Stimulated activated CD8-positive, alpha-beta memory T cell treated with anti-CD3 and anti-CD28 coated beads, Interleukin-7, amount 100 ng/mL, for 24 hours (primary cell): ENCODE results near the gene PPP2R2C.

Experiments used
- DNase-seq: peaks from one replicate; pipeline ENCODE4 v3.0.0-alpha.2; 2020; ENCODE audit warnings: low read depth

The PPP2R2C gene

DNA sequence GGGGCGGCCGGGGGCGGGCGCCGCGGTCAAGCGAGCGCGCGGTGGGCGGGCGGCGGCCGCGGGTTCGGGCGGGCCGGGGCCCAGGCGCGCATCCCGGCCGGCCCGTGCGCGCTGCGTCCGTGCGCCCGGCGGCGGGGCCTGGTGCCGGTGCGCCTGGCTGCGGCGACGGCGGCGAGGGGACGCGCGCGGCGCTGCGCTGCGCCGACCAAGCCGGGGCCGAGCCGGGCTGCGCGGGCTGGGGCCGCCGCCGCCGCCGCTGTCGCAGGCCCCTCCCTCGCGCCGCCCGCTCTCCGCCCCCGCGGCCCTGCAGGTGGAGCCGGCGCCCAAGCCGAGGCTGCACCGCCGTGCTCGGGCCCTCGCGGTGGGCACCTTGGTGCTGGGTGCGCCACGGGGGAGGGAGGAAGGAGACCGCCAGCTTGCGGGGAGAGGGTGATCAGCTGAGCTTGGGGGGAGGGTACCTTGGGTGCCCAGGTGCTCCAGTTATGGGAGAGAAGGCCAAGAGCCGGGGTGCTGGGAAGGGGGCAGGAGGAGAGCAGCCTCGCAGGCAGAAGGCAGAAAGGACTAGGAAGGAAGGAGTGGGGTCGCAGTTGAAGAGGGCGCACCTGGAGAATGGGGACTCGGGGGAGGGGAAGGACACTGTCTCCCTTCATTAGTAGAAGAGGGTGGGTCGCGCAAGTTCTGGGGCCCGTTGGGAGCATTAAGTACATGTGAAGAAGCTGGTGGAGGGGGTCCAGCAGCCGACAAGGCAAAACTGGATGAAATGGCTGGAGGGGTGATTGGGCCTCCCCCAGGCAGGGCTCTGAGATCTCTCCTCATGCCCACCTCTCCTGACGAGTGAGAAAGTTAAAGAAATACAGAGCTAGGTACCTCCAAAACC lies at the start of gene PPP2R2C:
PPP2R2C (minus strand) TSS at position 228 of the 877 bp plus-strand sequence. CDS start 385 bp downstream, outside the sequence.
- DNase-seq, result no peak

DNA sequence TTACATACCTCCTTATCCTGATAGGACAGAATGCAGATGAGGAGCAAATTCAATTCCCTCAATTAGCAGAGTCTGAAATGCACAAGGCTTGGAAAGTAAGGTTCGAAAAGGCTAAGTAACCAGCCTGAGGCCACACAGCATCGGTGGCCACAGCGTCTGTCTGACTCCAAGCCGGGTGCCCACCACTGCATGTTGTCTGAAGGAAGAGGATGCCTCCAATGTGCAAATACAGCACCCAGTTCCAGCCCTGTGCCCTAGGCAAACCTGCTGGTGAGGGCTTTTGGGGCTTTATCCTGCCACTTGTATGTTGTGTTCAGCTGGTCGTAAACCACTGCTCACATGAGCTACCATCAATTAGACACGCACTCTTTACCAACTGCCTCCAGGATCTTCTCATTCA lies 48.6 kb upstream of the PPP2R2C start:
- no peak for DNase-seq

DNA sequence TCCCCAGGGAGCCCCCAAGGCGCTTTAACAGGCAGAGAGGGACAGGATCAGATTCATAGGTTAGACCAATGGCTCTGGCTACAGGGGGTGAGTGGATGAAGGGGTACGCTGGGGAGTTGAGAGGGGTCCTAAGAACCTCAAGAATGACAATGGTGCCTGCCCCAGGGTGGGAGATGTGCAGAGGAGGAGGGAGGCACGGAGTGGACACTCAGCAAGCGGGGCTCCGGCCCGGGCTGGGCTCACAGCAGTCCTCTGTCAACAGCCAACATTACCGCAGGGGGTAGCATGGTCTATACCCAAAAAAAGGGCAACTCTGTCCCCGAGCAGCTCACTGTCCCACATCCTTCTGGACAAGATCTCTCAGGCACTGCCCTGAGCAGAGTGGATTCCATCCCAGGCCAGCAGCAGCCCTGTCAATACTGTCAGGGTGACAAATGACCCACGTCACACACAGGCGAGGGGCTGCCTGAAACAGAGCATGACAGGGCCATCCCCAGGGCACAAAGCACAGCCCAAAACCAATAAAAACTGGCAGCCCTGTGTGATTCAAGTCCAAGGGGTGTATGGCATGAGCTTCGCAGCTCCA lies 47.7 kb upstream of the PPP2R2C start:
- no peak for DNase-seq

DNA sequence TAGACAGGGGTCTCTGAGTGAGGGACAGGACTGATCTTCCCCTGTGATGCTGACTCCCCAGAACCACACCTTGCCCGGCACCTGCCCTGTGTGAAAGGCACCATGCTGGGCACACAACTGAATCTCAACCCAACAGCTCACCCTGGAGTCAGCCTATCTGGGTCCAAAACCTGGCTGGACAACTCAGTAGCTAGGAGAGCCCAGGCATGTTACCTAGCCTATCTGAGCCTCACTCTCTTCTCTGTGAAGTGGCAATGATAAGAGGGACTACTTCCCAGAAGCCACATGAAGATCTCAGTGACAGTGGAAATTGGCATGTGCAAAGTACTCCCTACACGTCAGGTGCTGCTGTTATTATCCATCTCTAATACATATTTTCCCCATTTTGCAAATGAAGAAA lies 44.8 kb upstream of the PPP2R2C start:
- DNase-seq, result no peak

DNA sequence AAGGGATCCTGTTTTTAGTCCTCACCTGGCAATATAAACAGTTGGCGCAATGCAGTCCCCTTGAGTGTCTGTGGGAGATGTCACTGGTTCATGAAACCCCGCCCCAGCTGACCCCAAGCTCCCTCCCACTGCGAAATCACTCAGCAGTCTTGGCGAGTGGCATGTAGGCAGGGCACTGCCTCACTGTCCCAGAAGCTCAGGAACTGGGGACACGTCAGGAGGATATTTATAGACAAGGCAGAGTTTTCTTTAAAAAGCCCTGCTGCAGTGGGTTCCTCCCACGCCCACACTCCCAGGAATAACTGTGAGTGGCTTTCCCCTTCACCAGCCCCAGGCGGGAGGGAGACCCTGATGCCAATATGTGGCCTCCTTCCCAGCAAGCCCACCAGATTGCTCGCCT lies 44.3 kb upstream of the PPP2R2C start:
- DNase-seq, result no peak

DNA sequence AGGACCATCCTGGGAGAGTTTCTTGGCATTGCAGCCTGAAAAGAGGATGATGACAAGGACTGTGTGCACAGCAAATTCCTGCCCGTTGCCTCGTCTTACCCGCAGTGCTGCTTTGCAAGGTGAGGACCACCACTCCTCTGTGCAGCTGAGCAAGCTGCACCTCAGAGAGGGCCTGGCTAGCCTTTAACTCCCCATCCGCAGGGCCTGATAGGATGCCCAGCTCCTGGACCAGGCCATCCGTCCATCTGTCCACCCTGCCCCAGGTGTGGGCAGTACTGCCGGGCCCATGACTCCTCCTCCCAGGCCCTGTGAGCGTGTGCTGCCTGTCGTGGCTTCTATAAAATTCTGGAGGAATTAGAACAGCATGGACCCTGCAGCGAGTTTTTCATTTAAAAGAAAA lies 43.9 kb upstream of the PPP2R2C start:
- no peak for DNase-seq

DNA sequence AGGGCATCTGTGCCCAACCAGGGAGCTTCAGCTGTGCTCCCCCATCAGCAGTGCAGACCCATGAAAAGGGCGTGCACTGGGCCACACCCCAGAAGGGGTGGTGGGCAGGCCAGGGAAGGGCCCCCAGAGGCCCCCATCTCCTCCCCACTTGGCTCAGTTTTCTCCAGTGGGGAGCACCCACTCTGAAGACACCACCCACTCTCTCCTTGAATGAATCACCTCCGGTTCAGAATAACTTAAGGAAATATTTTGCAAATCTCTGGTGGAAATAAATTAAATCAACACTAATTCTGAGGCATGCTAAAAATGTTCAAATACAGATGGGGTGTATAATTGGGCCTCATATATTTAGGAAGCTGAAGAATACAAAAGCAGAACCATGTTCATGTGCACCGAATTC lies 41.3 kb upstream of the PPP2R2C start:
- DNase-seq, result no peak

DNA sequence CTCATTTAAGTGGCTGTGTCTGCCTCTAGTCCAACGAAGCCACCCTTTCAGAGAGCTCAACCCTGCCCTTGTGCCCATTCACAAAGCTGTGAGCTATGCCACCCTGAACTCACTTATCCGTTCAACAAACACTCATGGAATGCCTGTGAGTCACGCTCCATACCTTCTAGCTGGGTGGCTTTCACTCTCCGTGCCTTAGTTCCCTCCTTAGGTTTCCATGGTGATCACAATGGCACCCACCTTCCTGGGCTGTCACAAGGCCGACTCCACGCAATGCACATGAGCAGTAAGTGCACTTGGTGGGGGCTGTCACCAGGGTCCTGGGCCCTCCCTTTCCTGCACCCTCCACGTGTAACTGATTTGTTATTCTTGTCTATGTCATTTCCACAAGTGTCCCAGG lies 37.2 kb upstream of the PPP2R2C start:
- no peak for DNase-seq

DNA sequence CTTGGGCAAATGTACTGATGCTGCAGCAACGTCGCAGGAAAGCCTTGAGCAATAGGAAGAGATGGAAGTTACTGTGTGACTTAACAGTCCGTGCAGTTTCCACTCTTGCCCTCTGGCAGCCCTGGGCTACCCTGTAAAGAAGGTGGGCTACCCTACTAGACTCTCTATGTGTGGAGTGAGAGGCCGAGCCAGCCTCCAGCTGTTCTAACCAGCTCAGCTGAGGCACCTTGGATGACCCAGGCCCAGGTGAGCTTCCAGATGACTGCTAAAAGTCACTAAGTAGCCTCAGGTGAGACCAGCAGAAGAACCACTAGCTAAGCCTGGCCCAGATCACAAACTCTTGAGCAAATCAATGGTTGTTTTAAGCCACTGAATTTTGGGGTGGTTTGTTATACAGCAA lies 34.9 kb upstream of the PPP2R2C start:
- no peak for DNase-seq

DNA sequence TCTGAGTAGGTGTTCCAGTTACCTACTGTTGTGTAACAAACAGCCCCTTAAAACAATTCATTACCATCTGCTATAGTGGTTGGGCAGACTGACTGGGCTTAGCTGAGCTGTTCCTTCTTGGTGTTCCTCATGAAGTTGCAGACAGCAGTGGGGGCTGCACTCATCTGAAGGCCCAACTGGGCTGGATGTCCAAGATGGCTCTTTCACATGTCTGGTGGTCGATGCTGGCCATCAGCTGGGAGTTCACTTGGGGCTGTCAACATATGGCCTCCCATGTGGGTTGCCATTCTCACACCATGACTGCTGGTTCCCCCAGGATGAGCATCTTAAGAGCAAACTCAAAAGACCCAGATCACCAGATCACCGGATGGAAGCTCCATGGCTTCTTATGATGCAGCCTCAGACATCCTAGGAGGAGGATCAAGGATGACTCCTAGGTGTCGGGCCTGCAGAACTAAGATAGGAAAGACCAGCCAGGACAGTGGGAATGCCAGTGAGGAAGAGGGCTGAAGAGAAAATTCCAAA lies 34.3 kb upstream of the PPP2R2C start:
- no peak for DNase-seq

DNA sequence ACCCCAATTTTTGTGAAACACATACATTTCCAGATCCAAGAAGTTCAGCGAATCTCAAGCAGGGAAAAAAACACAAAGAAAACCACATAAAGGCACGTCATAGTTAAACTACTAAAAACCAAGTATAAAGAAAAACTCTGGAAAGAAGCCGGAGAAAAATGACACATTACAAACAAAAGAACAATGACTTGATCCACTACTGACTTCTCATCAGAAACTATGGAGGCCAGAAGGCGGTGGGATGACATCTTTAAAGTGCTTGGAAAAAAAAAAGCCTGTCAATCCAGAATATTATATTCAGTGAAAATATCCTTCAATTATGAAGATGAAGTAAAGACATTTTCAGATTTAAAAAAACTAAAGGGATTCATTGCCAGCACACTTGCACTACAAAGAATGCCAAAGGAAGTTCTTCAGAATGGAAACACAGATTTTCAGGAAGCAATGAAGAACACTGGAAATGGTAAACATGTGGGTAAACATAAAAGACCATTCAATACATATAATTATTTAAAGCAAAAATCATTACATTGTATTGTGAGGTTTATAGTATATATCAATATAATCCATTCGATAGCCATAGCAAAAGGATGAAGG lies 32.6 kb upstream of the PPP2R2C start:
- DNase-seq, result no peak

DNA sequence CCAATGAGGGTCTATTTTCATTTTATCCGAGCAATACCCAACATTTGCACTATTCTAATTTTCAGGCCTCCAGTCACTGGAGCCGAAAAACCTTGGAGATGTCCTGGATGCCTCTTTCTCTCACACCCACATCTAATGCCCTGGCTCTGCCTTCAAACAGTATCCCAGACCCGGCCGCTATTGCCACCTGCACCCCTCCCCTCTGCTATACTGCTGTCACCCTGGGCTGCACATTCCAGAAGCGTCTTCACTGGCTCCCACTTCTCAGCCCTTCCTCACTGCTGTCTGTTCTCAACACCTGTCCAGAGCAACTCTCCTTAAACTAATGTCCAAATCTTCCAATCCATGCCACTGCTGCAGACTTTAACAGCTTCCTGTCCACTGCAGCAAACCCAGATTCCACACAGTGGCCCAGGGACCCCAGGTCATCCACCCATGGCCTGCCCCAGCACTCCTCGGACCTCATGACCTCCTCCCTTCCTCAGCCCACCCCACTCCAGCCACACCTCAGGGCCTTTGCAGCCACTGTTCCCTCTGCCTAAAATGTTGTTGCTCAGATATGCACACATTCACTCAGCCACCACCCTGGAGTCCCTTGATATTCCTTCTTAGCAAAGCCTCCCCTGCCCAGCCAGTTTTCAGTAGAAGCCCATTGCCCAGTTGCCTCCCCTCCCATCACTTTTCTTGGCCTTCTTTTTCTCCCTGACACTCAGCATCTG lies 30.5 kb upstream of the PPP2R2C start:
- DNase-seq, result no peak

DNA sequence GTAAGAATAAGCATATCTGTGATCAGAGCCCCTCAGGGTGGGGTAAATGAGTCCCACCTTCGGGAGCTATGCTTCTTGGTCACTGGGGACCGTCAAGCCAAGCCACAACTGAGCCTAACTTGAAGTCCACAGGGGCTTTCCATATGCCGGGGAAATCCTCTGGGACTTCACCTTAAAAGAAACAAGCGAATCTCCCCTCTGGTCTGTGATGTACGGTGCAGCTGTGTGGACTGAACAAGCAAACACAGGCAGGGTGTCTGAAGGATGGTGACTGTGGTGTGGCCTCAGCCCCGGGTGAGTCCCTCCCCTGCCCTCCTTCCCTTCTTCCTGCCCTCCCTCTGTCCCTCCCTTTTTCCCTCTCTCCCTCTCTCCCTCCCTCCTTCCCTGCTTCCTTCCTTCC lies 29.7 kb upstream of the PPP2R2C start:
- DNase-seq, result no peak

DNA sequence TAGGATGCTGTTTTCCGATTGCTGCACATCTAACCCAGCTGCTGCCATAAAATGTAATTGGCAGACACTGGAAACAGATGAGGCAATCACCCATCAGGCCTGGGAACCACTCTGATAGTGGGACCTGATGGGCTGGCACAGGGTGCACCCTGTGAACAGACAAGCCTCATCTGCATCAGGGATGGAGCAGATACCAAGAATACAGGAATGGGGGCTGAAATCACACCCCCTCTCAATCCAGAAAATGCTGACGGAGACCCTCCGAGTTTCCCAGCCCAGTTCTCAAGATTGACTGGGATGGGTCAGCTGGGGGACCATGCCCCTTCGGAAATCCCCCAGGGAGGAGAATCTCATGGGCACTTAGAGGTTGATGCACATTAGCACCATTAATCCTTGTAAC lies 28.8 kb upstream of the PPP2R2C start:
- DNase-seq, result no peak

DNA sequence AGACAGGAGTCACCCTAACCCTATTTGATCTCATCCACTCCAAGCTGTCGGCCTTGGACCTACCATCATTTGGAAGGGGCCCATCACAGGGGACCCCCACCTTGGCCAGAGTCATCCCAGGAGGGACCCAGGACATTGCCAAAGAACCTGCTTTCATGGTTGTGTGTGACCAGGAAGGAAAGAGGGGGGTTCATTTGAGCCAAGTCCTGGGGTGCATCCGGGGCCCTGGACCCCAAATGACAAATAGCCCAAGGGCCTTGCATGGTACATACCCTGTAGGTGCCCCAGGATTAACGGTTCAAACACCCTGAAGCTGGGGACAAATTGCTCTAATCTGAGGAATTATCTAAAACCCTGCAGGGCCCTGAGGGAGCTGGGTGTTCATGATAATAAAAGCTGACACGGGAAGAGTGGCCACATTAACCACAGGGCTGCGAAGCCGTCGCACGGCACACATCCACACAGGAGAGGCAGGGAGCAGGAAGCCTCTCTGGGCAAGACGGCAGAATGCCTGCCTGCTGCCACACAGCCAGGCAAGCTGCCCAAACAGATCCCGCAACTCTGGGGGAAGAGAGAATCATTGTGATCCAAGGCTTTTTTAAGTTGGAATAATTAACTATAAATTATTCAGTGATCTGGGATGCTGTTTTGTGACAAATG lies 28.2 kb upstream of the PPP2R2C start:
- DNase-seq, result no peak

DNA sequence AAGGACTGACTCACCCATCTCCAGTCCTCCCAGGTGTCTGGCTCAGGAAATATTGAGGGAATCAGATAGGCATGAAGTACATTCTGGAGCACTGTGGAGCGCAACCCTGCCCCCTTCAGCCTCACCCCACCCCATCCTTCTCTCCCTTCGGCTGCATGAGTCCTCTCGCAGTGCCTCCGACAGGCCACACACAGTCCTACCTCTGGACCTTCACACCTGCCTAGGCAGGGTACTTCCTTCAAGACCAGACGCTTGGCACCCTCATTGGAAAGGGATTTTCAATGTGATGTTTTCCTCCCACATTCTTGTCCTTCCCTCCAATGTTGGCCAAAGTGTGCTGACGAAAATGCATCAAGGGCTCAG lies 26.8 kb upstream of the PPP2R2C start:
- no peak for DNase-seq

DNA sequence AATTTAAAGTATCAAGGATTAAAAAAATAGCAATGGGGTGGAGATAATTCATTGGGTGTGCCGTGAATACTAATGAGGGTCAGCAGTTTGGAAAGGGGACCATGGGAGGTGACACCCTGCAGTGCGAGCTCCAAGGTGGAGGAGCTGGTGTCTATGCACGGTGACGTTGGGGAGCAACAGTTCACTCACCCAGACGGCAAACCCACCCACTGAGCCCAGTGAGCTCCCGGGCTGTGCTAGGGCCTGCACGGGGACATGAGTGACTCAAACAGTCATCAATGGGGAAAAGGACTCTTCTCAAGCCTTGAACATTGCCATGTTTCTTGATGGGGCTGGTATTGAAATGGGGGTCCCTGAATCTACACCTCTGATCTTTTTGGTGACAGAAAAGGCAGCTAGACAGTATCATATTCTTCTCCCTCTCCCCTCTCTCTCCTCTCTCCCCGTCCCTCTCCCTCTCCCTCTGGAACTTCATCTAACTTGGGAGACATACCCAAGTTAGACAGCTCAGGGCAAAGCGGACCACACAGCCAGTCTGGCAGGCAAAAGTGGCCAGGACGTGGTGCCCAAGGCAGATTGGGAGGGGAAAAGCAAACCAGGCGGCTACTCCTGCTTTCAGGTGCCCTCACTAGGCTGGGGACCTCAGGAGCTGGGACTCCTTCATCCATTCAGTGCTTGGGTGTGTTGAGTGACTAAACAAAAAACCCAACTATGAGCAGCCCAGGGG lies 26.3 kb upstream of the PPP2R2C start:
- DNase-seq, result no peak

DNA sequence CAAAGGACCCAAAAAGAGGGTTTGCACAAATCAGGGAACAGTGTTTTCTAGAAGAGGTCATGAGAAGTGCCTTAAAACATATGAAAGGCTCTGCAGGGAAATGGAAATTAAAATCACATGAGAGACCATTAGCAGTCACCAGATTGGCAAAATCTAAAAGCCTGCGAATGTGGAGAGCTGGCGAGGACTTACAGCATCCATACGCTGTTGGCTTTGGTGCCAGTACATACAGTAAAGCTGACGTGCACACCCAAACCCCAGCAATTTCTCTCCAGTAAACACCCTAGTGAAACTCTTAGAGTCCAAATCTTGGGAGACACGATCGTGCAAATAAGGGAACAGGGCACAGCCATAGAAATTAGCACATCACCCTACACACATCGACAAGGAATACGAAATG lies 25.4 kb upstream of the PPP2R2C start:
- DNase-seq, result no peak

DNA sequence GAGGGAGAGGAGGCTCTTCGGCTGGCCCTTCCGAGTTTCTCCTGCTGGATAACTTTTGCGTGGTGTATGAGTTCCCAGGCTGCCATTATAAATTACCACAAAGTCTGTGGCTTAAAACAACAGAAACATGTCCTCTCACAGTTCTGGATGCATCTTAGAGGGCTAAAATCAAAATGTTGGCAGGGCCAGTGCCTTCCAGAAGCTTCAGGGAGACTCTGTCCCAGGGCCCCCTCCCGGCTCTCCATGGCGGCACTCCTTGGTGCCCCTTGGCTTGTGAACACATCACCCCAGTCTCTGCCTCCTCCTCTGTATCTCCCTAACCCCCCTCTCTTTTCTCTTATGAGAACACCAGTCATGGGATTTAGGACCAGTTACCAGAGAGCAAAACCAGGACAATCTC lies 23.3 kb upstream of the PPP2R2C start:
- DNase-seq, result no peak

DNA sequence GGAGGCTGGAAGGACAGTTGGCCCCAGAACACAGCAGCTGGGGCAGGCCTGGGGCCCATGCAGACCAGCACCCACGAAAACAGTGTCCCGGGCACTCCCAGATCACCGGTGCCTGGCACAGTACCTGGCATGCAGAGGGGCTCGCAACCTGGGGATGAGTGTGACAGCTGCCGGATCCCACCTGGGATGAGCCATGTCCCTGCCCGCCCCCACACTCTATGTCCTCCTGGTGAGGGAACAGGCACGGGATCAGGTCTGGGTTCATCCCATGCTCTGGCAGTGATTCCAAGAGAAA lies 22.8 kb upstream of the PPP2R2C start:
- no peak for DNase-seq

DNA sequence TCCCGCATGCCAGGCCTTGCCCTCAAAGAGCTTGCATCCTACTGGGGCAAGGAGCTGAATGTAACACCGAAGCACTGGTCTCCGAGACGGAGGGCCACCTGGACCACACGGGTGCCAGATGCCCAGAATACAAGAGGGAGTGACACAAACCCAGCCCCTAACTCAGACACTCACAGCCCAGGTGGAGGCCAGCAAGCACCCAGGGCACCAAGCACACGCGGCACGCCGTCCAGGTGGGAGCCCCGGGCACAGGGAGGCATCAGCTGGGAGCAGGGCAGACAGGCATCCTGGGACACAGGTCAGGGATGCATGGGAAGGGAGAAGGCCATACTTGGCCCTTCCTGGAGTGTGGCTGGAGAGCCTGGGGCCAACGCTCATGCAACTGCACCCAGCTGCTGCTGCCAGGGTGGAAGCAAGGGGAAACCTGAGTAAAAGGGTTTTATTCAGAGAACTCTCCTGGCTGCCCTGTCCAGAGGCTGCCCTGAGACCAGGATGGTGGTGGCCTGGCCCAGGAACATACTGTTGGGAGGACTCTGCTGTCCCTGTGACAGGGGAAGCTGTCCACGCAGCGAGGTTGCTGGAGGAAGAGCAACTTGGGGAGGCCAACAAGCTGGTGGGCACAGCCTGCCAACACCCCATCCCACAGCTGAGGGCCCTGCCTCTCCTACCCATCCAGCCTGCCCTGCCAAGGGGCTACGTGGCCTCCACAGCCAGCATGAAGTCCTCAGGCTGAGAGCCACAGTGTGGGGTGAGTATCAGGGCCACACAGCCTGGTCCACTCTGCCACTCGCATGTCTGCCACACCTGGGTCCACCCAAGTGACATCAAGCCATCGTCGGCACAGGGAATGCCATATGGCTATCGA lies 22.2 kb upstream of the PPP2R2C start:
- DNase-seq, result no peak
